Kidney (tissue), 14 donors: ENCODE results near the gene TIFAB. TPM values are rescaled to one million over a fixed set of nuclear protein-coding genes. Genes with fewer than 3 reads are reported as not detected.

ENCODE experiments used
- DNase-seq, 5 donors: peaks; one replicate each; pipeline ENCODE4 v3.0.0-alpha.2; 2013 to 2020
- FAIRE-seq: peaks from 2 replicates; lab custom pipeline; 2012; peaks lifted over from hg19 to GRCh38; lab: Jason Lieb, UNC
- H3K27ac ChIP-seq, 2 donors: one replicate each; pipeline ENCODE4 v1.7.0; 2013; ENCODE audit warnings: low read depth in 2 of 2, low read length in 2 of 2, inconsistent platforms in 1 of 2
- H3K27me3 ChIP-seq: one replicate; pipeline ENCODE4 v1.7.1; 2013; ENCODE audit warnings: low read length, inconsistent platforms; ENCODE audit not compliant: control insufficient read depth, insufficient read depth
- H3K36me3 ChIP-seq, 3 donors: one replicate each; pipeline versions ENCODE4 v1.7.0 to v1.7.1; 2013; ENCODE audit warnings: low read length in 3 of 3, control low read depth in 1 of 3, inconsistent platforms in 1 of 3; ENCODE audit not compliant: insufficient read depth in 3 of 3, control insufficient read depth in 2 of 3
- H3K4me1 ChIP-seq, 3 donors: one replicate each; pipeline versions ENCODE4 v1.7.0 to v1.7.1; 2013; ENCODE audit warnings: low read length in 3 of 3, inconsistent platforms in 1 of 3, low read depth in 1 of 3; ENCODE audit not compliant: control insufficient read depth in 2 of 3, insufficient read depth in 2 of 3
- H3K4me3 ChIP-seq, 3 donors: one replicate each; pipeline versions ENCODE4 v1.7.0 to v1.8.1; 2013; ENCODE audit warnings: low read length in 3 of 3, control low read depth in 1 of 3, inconsistent platforms in 1 of 3
- H3K9ac ChIP-seq, 3 donors: one replicate each; pipeline versions ENCODE4 v1.7.0 to v1.7.1; 2013; ENCODE audit warnings: low read length in 3 of 3, control low read depth in 1 of 3, inconsistent platforms in 1 of 3
- H3K9me3 ChIP-seq, 3 donors: one replicate each; pipeline versions ENCODE4 v1.7.0 to v1.7.1; 2013; ENCODE audit warnings: low read length in 3 of 3, control low read depth in 1 of 3, inconsistent platforms in 1 of 3; ENCODE audit not compliant: control insufficient read depth in 2 of 3, insufficient read depth in 1 of 3
- intact Hi-C: fragments of 100-400 bp; cut with DNase I; formaldehyde crosslinking; loops from one replicate; pipeline ENCODE4 v1.11.1; 2022
- polyA plus RNA-seq: library from polyadenylated mRNA; stranded (reverse); fragments of 350-450 nt; fragmentation: Illumina TruSeq; extraction: RNeasy Lipid Tissue Mini Kit (QIAGEN cat#74804); gene quantifications from one replicate; pipeline ENCODE4 v1.2.3, GENCODE V29; 2014; ENCODE audit warnings: low read depth, low replicate concordance; ENCODE audit not compliant: insufficient read depth
- total RNA-seq: library from RNA; stranded (reverse); fragmentation: NEBNext Ultra II Directional; extraction: Animal tissue kit (Norgen Biotek cat#: 25700); gene quantifications from one replicate; pipeline ENCODE4 v1.2.1, GENCODE V29; 2021
- TF ChIP-seq, protein P1 (sequence below): IDR thresholded peaks from 3 replicates; pipeline ENCODE4 v1.5.1; 2012; ENCODE audit warnings: mild to moderate bottlenecking, moderate library complexity, borderline replicate concordance; ENCODE audit not compliant: insufficient read depth; ENCODE audit errors: extremely low read depth
- donor health status: control.
- donor health status: control.
- donor health status: control.
- donor health status: control.
- donor health status: control.
- donor health status: DM: yes; HTN: yes; CAD: no.
- donor health status: Normal renal cell carcinoma (clear cell type).

Gene TIFAB
- total and polyA plus RNA-seq, 2 donors from 2014 or later = 0.13 TPM; not detected in 1

DNA sequence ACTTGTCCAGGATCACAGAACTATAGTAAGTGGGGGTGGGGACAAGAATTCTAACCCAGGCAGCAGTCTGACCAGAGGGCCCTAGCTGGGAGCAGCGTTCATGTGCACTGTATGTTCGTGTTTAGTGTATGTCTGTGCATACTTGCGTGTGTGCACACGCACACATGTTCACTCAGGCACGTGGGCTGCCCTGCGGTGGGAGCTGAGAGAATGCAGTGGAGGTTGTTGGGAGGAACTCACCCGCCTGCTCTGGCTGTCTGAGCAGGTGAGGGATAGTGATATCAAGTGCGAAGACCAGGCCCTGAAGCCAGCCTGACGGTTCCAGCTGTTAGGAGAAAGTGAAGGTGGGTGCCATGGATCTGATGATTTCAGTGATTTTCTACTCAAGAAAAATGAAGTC is 5.9 kb downstream of the TIFAB start:
- no peaks in the 10 kb centered on the region for H3K9me3 ChIP-seq
- intact Hi-C loops = no loop called here
- H3K36me3 ChIP-seq = no peaks in the 10 kb centered on the region
- no peaks in the 10 kb centered on the region for H3K27me3 ChIP-seq
- no peak for FAIRE-seq
- DNase-seq = peak in 1 of 5 donors; percentile 13
- TF ChIP-seq, protein P1, sequence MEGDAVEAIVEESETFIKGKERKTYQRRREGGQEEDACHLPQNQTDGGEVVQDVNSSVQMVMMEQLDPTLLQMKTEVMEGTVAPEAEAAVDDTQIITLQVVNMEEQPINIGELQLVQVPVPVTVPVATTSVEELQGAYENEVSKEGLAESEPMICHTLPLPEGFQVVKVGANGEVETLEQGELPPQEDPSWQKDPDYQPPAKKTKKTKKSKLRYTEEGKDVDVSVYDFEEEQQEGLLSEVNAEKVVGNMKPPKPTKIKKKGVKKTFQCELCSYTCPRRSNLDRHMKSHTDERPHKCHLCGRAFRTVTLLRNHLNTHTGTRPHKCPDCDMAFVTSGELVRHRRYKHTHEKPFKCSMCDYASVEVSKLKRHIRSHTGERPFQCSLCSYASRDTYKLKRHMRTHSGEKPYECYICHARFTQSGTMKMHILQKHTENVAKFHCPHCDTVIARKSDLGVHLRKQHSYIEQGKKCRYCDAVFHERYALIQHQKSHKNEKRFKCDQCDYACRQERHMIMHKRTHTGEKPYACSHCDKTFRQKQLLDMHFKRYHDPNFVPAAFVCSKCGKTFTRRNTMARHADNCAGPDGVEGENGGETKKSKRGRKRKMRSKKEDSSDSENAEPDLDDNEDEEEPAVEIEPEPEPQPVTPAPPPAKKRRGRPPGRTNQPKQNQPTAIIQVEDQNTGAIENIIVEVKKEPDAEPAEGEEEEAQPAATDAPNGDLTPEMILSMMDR = no peak
- H3K9ac ChIP-seq = no peak overlapping the region
- no peak overlapping the region for H3K27ac ChIP-seq
- no peak overlapping the region for H3K4me3 ChIP-seq
- no peaks in the 10 kb centered on the region for H3K4me1 ChIP-seq

DNA sequence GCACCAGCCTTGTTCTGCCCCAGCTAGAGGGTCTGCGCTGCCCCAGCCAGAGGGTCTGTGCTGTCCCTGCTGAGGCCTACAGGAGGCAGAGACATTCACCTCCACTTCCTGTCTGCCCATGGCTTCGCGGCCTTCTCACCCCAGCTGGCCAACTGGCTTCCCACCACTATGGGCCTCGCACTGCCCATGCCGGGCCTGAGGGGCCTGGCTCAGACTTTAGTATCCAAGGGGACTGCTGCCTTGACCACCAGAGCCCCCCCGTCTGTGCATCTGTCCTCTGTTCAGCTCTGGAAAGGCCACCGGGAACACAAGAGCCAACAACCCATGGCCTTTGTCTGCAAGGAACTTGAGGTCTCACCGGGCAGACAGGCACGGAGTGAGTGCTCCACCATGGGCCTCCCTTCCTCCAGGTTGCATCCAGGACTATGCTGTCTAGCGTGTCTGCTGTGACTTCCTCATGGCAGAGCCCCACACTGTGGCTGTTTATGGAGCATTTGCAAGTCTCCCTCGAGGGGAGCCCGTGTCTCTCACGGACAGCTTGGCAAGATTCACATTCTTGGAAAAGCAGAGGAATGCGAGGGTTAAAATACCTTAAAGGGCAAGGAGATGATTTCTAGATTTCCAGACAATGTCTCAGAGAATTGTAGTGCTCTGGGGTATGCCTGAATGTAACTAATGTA is 6.7 kb downstream of the TIFAB start:
- Histone ChIP-seq H3K9ac (no peak overlapping the region), H3K27ac (no peak overlapping the region), H3K4me1 (no peaks in the 10 kb centered on the region), H3K9me3 (no peaks in the 10 kb centered on the region), H3K36me3 (no peaks in the 10 kb centered on the region), H3K27me3 (no peaks in the 10 kb centered on the region), H3K4me3 (no peak overlapping the region)
- FAIRE-seq = no peak
- DNase-seq = peak in 1 of 5 donors; percentile 27
- TF ChIP-seq, protein P1 = no peak
- intact Hi-C loops = no loop called here

DNA sequence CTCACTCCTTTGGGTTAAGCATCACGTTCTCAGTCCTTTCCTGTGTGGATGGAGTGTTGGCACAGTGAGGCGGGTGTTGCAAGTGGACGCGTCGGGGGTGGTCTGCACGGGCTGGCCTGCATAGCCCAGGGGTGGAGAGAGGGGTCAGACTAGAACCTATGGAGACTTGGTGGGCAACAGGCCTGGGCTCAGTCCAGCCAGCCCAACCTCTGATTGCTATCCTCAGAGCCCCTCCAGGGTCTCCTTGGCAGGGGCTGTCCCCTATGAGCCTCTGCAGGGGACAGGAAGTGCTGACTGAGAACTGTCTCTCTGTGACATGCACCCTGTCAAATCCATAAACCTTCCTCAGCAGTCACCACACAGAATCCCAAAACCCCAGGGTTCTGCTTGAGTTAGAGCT is 7.3 kb downstream of the TIFAB start:
- TF ChIP-seq, protein P1 = no peak
- Histone ChIP-seq H3K36me3 (no peaks in the 10 kb centered on the region), H3K4me3 (no peak overlapping the region), H3K9me3 (no peaks in the 10 kb centered on the region), H3K27ac (no peak overlapping the region), H3K9ac (no peak overlapping the region), H3K4me1 (no peaks in the 10 kb centered on the region), H3K27me3 (no peaks in the 10 kb centered on the region)
- FAIRE-seq = no peak
- intact Hi-C loops = no loop called here
- DNase-seq = peak in 1 of 5 donors; percentile 26
